Myocyte (in vitro differentiated cells): Measurements from ENCODE around the gene CD81. TPM values are rescaled to one million over a fixed set of nuclear protein-coding genes. Genes with fewer than 3 reads are reported as not detected.
"Not testable (repeated sequence)": the region's sequence is repeated elsewhere in the genome, so short reads cannot be mapped to it uniquely, and the experiment has no call there.

Source experiments
- DNase-seq: peaks from one replicate; pipeline ENCODE4 v3.0.0-alpha.2; 2012; ENCODE audit warnings: low read depth
- total RNA-seq: library from RNA; depleted of rRNA; stranded (reverse); fragments of >200 nt; gene quantifications from 2 replicates; pipeline ENCODE4 v1.2.3, GENCODE V29; 2014

The CD81 gene
- total RNA-seq, 1 donor from 2014 or later = 429 TPM

DNA sequence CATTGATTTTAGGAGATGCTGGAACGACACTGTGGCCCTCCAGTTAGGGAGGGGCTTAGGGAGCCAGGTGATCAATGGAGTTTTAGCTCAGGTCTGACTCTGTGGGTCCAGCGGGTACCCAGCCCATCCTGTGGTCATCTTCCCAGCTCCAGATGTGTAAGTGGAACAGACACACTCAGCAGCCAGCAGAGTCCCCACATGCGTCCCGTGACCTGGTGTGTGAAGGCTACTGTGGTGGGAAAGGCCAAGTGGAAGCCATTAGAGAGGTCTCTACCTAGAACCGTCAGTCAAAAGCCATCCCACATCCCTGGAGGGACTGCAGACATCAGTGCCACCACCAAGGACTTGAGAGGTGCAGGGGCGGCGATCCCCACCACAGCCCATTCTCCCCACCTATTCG lies 19.9 kb upstream of the CD81 start:
- no peak for DNase-seq

- DNase-seq = not testable (repeated sequence)
Observed at GRCh38 chr11:2357651-2358050, 19.5 kb upstream of the CD81 start.

DNA sequence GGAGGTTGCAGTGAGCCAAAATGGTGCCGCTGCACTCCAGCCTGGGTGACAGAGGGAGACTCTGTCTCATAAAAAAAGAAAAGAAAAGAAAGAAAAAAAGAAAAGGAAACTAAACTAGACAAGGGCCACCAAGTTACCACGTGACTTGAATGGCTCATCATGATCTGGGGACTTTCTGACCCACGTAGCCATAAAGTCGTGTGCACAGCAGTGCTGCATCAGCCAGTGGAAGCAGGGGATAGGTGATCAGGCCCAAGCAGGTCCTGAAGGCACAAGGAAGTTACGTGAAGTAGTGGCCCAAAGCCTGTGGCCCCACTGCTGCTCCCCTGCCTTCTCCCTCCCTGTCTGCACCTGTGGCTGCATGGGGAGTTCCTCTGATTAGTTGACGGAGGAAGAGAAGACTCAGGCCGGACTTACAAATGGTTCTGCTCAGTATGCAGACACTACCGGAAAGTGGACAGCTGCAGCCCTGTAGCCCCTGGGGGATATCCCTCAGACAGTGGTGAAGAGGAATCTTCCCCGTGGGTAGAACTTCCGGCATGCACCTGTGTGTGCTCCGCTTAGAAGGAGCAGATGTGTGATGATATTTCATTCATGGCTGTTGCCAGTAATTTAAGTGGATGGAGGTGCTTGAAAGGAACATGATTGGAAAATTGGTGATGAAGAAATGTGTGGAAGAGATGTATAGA lies 18.2 kb upstream of the CD81 start:
- peak; percentile 31 for DNase-seq

GRCh38 chr11:2359557-2359956 lies 17.6 kb upstream of the CD81 start:
- no peak for DNase-seq

DNA sequence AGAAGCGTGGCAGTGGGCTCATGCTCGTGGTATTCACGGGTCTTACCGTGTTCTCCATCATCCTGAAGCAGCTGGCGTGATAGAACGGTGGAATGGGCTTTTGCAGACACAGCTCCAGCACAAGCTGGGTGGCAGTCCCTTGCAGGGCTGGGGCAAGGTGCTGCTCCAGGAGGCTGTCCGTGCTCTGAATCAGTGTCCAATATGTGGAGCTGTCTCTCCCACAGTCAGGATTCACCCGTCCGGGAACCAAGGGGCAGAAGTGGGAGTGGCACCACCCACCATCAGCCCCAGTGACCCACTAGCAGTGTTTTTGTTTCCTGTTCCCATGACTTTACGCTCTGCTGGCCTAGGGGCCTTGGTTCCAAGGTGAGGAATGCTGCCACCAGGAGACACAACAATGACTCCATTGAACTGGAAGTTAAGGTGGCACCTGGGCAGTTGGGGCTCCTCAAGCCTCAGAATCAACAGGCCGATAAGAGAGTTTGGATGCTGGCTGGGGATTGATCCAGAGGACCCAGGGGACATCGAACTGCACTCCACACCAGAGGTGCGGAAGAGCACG lies 16.9 kb upstream of the CD81 start:
- no peak for DNase-seq

DNA sequence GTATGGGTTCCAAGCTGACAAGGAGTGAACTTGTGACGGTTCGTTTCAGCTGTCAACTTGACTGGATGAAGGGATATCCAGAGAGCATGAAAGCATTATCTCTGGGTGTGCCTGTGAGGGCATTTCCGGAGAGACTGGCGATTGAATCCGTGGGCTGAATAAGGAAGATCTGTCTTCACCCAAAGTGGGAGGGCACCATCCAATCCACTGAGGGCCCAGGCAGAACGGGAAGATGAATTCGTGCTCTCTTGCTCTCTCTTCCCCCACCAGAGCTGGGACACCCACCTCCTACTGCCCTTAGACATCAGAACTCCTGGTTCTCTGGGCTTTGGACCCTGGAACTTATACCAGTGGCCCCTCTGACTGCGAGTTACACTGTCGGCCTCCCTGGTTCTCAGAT lies 15.5 kb upstream of the CD81 start:
- DNase-seq = no peak

- no peak for DNase-seq
Observed at GRCh38 chr11:2362414-2362813, 14.7 kb upstream of the CD81 start.

GRCh38 chr11:2363130-2363529 lies 14.0 kb upstream of the CD81 start:
- no peak for DNase-seq

GRCh38 chr11:2363577-2364370 lies 13.3 kb upstream of the CD81 start:
- DNase-seq = no peak

DNA sequence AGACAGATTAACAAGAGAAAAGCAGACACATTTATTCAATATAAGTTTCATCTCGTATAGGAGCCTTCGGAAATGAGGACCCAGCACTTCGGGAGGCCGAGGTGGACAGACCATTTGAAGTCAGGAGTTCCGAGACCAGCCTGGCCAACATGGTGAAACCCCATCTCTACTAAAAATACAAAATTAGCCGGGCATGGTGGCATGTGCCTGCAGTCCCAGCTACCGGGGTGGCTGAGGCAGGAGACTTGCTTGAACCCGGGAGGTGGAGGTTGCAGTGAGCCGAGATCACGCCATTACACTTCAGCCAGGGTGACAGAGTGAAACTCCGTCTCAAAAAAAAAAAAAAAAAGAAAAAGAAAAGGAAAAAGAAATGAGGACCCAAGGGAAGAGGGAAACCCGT lies 12.7 kb upstream of the CD81 start:
- not testable (repeated sequence) for DNase-seq

- DNase-seq = no peak
Observed at GRCh38 chr11:2365571-2366210, 11.4 kb upstream of the CD81 start.

GRCh38 chr11:2366276-2366675 lies 10.8 kb upstream of the CD81 start:
- DNase-seq = peak; percentile 36

GRCh38 chr11:2366733-2367132 lies 10.4 kb upstream of the CD81 start:
- DNase-seq = no peak

DNA sequence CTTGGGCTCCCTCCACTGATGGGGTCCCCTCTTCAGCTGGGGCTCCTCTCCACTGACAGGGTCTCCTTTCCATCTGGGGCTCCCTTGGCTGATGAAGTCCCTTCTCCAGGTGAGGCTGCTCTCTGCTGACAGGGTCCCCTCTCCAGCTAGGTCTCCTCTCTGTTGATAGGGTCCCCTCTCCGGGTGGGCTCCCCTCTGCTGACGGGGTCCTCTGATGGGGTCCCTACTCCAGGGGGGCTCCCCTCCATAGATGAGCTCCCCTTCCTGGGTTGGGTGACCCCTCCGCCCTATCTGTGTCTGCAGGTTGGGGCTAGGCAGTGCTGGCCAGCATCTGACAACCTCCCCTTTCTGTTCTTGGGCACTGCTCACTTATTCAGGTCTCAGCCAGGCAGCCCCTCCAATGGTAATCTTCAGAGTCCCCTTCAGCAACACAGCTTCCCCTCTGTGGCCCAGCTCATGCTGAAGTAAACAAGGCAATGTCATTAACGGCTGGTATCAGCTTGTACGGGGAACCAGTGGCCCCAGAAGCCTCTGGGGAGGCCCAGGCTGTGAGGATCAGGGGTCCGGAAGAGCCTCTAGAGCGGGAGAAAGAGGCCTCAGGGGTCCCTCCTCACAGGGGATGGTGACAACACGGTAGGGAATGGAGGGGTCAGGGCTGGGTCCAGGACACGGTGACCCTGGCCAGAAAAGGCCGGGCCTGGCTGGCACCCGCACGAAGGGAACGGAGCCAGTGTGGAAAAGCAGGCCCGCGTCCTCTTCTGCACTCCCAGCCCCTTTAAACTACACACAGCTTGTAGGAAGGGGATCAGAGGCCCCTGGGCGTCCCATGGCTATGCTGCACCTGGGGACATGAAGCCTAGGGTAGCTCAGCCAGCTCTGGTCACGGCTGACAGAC lies 9.6 kb upstream of the CD81 start:
- DNase-seq = no peak

DNA sequence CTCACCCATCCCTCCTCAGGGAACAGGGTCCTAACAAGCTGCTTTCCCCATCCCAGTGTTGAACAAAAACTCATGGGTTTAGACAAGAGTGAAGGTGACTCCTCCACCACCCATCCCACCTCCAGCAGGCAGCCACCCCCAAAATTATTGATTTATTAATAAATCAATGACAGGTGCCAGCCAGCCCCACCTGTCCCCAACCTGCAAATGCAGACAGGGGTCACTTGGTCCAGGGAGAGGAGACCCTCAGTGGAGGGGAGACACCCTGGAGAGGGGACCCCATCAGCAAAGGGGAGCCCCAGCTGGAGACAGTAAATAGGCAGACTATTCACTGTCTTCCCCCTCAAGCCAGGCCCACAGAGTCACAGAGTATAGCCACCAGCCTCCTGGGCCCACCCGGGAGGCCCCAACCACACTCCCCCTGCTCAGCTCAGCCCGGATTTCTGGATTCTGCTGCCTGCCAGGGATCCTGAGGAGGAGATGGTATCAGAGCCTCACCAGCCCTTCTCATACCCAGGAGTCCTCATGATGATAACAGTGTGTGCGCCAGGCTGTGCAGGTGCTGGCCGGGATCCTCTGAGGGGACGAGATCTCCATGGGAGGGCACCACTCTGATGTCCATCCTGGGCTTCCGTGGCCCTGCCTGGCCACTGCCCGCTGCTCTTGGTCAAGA lies 8.8 kb upstream of the CD81 start:
- no peak for DNase-seq

DNA sequence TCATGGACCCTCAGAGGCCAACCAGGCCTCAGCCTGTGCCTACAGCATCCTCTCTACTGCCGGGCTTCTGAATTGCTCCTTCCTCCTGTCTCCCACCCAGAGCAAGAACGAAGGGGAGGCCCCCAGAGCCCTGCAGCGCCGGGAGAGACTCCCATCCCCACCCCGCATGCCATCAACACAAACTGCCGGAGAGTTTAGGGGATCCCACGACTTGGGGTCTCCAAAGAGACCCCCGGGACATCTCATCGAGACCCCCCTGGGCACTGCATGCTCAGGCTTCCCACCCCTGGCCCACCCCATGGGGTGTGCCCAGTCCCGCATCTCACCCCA lies 8.3 kb upstream of the CD81 start:
- no peak for DNase-seq

DNA sequence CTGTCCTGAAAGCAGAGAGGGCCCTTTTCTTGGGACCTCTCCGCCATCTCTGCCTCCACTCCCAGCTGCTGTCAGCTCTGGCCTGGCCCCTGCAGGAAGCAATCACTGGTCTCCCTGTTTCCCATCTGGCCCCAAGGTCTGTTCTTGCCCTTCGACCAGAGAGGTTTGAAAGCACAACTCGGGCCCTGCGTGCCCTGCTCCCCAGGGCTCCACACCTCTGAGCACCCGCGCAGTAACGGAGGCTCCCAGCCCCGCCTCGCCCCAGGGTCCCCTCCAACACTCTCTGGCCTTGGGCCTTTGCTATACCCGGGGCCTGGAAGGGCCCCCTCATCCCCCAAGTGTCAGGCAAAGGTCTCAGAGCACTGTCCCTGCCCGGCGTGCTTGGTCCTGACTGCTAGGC lies 7.8 kb upstream of the CD81 start:
- DNase-seq = no peak

DNA sequence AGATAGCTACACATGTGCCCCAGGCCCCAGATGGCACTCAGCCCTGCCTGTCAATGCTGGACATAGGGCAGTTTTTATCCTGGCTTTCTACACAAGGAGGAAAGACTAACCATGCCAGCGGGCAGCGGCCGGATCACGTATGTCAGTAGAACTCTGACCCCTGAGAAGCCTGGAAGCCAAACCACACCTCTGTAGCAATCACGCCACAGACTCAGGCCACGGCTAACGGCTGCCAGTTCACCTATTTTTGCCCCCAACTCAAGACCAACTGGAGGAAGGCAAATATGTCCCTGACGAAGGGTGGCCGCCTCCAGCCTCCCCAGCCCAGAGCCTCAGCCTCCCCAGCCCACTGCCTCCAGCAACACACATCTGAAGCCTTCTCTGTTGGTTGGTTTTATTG lies 7.2 kb upstream of the CD81 start:
- no peak for DNase-seq

- DNase-seq = no peak
Observed at GRCh38 chr11:2374456-2375201, 2.5 kb upstream of the CD81 start.

DNA sequence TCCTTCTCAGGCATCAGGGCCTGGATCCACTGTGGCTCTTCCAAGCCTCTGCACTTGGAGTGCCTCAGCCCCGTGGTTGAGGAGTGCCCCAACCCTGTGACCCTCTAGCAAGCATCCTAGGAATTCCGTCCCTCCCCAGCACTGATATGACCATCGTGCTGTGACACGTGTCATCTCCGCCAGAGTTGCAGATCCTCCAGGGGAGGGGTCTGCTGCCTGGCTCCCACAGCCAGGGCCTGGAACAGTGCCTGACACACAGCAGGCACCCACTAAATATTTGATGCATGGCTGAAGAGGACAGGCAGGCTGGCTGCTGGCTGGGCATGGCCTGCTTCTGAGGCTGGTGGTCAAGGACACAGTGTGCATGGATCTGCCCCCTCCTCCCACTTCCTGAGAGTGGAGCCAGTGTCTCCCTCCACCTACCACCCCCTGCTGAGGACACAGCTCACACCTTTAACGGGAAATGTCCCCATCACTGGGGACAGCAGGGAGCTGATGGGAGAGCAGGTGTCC lies 1.7 kb upstream of the CD81 start:
- no peak for DNase-seq
